T-helper 2 cell (primary cell): Measurements from ENCODE around the gene LRRC8D.
"Not testable (repeated sequence)": the region's sequence is repeated elsewhere in the genome, so short reads cannot be mapped to it uniquely, and the experiment has no call there.

ENCODE experiments used
- DNase-seq, 5 experiments: peaks; one replicate each; pipeline versions ENCODE4 v3.0.0 to v3.0.0-alpha.2; 2012 to 2022

LRRC8D gene

GRCh38 chr1:89917353-89917752 lies 96.5 kb downstream of the LRRC8D start:
- DNase-seq = no peak

GRCh38 chr1:89918127-89918793 lies 97.4 kb downstream of the LRRC8D start:
- no peak for DNase-seq

GRCh38 chr1:89918794-89919155 lies 97.9 kb downstream of the LRRC8D start:
- no peak for DNase-seq

DNA sequence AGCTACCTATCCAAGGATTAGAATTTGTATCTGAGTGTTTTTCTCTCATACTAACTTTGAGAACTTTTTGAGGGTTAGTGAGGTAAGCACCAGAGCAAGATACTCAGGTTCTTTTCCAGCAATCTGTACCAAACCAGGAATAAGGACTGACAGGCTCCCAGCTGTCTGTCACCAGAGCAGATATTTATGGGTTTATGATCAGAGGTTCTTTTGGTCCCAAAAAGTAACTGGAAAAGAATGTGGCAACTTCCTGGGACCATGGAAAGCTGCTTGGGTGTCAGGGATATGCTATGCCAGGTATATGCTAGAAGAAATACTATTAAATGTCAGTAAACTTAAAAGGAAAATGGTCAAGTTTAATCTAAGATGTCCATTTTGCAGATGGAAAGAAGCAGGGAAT lies 98.3 kb downstream of the LRRC8D start:
- no peak for DNase-seq

GRCh38 chr1:89922911-89923310 lies 102.1 kb downstream of the LRRC8D start:
- no peak for DNase-seq

GRCh38 chr1:89923517-89923916 lies 102.7 kb downstream of the LRRC8D start:
- no peak for DNase-seq

GRCh38 chr1:89924075-89924474 lies 103.2 kb downstream of the LRRC8D start:
- DNase-seq = not testable (repeated sequence)

DNA sequence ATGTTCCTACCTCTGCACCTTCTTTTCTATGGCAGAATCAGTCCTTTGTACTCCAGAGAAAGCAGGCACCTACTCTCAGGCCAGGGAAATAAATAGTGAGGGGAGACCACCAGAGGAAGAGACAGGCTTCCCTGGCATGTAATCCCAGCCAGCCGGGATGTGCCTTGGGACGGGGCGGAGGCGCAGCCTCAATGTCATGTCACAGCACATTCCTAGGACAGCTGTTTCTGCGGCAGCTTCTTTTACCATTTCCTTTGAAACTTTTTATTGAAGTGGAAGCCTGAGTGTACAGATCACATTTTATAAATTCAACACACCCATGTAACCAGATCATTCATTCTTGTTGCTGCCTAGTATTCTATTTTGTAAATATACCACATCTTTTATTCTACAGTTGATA lies 106.2 kb downstream of the LRRC8D start:
- no peak for DNase-seq

GRCh38 chr1:89927478-89927877 lies 106.6 kb downstream of the LRRC8D start:
- DNase-seq = no peak

- DNase-seq = no peak
These were observed 107.7 kb downstream of the LRRC8D start for GRCh38 chr1:89928506-89928905.

- DNase-seq = no peak
These were observed 108.7 kb downstream of the LRRC8D start for GRCh38 chr1:89929467-89930063.

- no peak for DNase-seq
These were observed 109.7 kb downstream of the LRRC8D start for GRCh38 chr1:89930579-89930978.

- DNase-seq = no peak
These were observed 111.1 kb downstream of the LRRC8D start for GRCh38 chr1:89931964-89932363.

GRCh38 chr1:89932598-89933364 lies 111.9 kb downstream of the LRRC8D start:
- no peak for DNase-seq

GRCh38 chr1:89934461-89934860 lies 113.6 kb downstream of the LRRC8D start:
- DNase-seq = no peak

DNA sequence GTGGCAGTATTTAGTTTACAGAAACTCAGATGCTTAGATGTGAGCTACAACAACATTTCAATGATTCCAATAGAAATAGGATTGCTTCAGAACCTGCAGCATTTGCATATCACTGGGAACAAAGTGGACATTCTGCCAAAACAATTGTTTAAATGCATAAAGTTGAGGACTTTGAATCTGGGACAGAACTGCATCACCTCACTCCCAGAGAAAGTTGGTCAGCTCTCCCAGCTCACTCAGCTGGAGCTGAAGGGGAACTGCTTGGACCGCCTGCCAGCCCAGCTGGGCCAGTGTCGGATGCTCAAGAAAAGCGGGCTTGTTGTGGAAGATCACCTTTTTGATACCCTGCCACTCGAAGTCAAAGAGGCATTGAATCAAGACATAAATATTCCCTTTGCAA lies 114.4 kb downstream of the LRRC8D start:
- DNase-seq = no peak

DNA sequence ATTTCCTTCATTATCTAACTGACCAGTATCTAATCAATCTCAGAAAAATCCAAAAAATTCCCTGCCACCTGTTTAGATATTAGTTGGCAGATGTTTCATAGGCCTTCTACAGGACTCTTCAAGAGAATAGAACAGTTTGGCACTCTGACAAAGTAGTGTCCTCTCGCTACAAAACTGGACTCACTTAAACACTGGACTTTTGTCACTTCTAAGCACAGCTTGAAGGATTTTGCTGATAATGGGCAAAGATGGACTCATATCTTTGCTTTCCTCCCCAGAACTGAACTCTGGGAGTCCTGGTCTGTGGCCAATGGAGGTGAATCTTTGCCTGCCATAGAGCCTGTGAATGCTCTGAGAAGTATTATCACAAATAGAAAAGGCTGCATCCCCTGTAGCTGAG lies 115.9 kb downstream of the LRRC8D start:
- no peak for DNase-seq

DNA sequence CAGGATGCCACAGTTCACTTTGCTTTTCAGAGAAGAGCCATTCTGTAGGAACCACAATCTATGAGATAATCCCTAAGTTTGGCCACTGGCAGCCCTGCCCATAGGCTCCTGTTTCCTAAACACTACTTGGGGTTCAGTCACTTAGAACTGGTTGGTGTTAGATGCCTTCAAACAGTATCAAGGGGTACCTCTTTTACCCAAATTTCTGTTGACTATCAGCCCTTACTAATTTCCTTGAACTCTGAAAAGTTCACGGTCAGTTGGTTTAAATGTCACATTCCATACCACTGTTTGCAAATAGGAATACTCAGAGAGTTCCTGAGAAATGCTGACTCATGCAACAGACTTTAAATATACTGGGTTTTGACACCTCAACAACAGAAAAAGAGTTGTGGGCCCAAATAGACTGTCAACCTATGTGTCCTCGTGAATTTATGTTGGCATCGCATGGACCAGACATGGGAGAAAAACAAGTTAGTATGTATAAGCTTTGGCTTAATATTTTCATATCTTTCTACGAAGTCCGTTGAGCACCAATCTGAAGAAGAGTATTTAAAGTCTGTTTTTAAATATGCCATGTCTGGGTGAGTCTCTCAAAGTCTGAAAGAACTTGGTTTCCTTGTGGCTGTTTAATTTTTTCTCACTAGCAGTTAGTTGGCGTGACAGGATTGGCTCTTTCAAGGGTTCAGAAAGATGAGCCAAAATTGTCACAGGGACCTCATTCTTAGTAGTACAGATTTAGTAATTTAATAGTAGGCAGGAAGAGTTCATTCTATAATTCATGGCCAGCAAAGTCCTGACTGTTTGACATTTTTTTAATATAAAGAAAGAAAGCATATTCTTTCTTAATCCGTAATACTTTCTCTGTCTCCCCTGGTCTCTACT lies 117.6 kb downstream of the LRRC8D start:
- no peak for DNase-seq

DNA sequence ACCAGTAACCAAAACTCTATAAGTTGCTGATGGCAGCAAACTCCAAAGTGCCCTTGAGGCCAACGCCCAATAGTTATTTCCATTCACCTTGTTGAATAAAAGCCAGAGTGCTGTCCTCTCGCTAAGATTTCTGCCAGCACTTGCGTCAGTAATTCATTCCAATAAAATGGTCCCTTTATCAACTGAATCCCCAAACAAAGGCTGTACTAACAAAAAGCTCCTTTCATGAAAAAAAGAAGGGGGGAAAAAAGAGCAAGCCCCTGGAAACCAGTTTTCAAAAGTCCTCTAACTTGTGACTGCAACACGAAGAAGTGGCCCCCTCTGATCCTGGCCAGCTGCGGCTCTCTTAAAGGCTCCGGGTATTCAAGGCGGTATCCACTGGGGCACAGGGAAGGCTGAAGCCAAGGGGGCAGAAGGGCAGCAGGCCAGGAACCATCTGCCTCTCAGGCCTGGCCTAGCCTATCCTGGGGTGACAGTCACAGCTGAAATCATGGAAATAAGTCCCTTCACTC lies 118.3 kb downstream of the LRRC8D start:
- no peak for DNase-seq

DNA sequence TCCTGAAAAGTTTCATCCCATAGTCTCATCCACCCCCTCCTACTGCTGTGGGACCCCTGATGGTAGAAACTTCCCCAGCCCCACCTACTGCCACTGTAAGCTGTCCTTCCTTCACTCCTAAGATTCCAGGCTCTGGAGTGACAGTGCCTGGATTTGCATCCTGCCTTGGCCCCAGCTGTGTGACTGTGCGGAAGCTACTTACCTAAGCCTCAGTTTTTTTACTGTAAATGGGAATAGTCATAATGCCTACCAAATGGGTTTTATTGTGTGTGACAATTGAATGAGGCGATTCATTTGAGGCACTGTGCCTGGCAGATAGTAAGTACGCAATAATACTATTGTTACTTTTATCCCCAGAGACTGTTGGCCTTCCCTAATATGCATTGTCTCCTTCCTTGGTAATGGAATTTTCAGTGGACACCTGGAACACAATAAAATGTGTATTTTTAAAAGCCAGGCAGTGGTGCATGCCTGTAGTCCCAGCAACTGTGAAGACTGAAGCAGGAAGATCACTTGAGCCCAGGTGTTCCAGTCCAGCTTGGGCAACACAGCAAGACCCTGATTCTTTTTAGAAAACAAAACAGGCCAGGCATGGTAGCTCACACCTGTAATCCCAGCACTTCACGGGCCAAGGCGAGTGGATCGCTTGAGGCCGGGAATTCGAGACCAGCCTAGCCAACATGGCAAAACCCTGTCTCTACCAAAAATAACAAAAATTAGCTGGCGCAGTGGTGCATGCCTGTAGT lies 119.0 kb downstream of the LRRC8D start:
- no peak for DNase-seq

DNA sequence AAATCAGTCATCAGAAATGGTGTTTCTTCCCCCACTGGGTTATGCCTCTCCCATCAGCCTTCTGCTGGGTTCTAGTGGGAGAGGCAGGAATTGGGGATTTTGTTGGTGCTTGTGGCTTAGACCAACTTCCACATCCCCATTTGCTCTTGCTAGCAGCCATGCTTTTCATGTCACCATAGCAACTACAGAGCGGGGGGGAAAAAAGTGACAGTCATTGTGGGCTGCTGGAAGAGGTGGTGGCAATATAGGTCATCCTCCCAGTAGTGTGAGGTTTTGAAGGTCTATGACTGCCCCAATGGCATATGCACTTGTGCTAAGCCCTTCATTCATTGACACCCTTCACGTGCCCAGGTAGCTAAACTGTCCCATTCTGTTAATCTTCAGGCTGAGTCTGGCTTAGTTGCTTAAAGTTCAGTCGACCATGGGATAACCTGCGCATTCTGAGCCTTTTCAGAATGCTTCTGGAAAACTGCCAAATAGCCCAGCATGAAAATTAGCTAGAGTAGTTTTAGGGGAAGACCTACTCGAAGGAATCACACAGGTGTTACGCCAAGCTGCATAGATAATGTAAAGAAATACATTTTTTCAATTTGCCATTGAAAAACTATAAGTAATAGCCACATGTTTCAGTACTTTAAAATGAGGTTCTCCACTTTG lies 120.4 kb downstream of the LRRC8D start:
- DNase-seq = peak in 1 of 5 experiments; percentile 17

- no peak for DNase-seq
These were observed 121.2 kb downstream of the LRRC8D start for GRCh38 chr1:89942014-89942413.
